KG1 (cell line): Measurements from ENCODE around the gene MYOZ2.

Source experiments
- DNase-seq: peaks from one replicate; lab custom pipeline; 2025; lab: John Stamatoyannopoulos, UW

MYOZ2 gene

GRCh38 chr4:119135721-119136121 lies at the start of gene MYOZ2:
Gene MYOZ2, plus strand, starts transcription at chr4:119135832. Its CDS starts 694 bp downstream, at chr4:119136526.
- no peak for DNase-seq

GRCh38 chr4:119087121-119087520 lies 48.5 kb upstream of the MYOZ2 start:
- DNase-seq = no peak

- DNase-seq = no peak
Measured at GRCh38 chr4:119087656-119088055, 48.0 kb upstream of the MYOZ2 start.

DNA sequence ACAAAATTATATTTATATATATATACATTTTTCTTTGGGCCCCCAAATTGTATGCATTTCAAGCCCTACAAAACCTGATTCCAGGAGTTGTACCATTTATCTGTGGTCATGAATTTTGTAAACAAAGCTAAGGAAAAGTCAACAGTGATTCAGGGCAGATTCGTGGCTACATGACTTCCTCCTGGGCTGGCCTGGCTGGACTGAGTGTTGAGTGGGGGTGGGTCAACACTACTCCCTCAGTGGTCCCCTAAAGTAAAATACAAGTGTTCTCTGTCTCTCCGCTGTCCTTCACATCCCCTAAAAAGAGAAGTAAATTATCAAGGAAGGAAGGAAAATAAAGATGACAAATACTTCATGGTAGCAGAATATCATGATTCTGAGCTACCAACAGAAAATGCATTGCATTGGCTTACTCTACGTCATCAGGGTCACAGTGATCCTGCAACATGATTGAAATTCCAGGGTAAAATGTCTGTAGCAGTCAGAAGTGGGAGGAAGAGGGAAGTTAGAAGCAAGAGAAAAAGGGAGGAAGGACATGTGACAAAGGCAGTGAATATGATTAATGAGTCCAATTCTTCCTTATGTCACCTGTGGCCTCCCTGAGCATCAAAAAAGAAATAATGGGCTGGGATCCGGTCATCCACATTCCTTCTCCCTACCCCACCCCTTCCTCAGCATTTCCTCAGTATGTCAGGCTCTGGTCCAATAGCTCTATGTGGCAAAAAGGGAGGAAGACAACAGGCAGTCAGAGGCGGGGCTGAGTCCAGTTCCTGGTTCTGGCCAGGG lies 42.4 kb upstream of the MYOZ2 start:
- no peak for DNase-seq

GRCh38 chr4:119097282-119097900 lies 38.2 kb upstream of the MYOZ2 start:
- DNase-seq = no peak

GRCh38 chr4:119098306-119098705 lies 37.3 kb upstream of the MYOZ2 start:
- no peak for DNase-seq

DNA sequence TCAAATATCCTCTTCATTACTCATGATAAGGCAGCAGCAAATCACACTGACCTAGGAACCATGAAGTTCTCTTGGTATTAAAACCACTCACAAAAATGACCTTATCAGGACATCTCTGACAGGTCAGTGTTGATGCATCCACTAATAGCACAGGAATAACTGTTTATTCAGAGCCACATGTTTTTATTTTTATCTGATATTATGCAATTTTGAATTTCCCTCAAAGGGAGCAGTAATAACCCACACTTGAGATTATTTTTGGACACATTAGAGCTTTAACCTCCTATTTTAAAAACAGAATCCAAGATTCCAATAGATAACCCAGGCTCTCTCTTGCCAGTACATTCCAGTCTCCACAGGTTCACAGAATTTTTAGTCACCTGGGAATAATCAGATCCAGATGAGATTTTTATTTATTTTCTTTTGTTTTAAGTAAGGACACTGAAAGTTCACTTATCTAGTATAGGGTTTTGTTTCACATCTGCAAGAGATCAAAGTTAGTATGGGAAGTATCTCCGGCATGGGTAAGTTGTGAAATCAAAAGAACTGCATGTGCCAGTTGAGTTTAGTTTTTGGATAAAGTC lies 36.3 kb upstream of the MYOZ2 start:
- DNase-seq = no peak

DNA sequence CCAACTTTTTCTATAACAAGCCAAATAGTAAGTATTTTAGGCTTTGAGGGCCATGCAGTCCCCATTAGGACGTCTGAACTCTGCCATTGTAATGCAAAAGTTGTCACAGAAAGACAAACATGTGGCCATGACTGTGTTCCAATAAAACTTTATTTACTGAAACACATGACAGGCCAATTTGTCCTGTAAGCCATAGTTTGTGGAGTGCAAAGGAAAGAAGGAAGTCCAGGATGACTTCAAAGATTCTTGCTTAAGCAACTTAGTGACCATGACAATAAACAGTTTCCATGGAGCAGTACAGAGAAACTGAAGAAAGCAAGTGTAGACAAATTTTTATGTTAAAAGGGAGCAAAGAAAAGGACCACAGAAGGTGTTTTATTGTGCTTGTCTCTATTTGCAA lies 35.0 kb upstream of the MYOZ2 start:
- DNase-seq = no peak

DNA sequence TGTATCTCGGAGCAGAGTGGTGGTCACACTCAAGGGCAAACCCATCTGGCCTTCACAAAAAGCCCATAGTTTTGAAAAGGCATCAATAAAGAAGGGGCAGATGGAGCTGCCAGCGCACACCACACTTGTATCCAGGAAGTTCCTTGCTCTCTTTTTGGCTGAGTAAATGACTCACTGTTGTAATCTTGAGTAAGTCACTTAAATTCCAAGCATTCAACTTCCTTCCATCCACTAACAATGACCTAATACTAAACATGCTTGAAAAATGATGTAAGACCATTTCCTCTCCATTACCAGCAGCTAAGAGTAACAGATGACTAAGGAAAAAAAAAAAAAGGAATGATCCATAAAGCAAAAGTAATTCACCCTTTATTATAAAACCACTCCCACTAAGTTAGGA lies 32.4 kb upstream of the MYOZ2 start:
- no peak for DNase-seq

DNA sequence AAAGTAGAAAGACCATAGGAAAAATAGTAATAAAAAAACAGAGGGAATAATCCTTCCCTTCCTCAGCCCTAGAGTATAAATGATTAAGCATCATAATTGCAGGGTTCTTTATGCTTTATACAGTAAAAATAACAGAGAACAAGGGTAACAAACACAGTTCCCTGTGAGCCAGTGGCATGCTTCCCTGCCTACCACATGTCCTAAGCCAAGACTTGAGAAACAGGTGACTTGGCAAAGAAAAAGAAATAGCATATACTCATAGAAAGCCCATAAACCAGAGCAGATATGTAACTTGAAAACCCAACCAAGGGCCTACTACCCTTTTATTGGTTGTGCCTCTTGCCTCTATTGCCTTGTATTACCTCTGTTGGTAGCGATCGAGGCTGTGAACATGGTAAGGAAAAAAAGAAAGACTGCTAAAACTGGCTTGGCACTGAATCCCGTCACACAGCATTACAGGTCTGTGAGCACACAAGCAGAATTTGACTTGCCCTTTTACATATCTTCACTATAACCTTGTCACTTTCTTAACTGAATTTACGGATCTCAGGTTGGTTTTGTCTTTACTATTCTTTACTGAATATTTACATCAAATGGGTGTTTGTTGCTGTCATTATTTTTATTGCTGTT lies 30.9 kb upstream of the MYOZ2 start:
- DNase-seq = no peak

DNA sequence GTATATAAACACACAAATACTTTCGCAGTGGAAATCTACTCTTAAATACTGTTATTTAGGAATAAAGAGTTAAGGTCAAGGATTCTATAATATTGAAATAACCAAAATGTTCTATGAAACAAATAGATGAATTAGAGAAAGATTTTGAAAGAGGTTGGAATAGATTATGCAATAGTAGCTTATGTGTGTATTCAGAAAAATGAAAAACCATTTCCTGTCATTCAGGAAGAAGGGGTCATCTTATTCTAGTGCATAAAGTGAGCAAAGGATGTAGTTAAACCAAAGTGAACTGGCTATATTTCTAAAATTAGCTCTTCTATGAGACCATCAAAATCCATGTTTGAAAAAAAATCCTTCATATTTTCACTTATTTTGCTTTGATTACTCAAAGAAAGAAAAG lies 30.0 kb upstream of the MYOZ2 start:
- DNase-seq = no peak

DNA sequence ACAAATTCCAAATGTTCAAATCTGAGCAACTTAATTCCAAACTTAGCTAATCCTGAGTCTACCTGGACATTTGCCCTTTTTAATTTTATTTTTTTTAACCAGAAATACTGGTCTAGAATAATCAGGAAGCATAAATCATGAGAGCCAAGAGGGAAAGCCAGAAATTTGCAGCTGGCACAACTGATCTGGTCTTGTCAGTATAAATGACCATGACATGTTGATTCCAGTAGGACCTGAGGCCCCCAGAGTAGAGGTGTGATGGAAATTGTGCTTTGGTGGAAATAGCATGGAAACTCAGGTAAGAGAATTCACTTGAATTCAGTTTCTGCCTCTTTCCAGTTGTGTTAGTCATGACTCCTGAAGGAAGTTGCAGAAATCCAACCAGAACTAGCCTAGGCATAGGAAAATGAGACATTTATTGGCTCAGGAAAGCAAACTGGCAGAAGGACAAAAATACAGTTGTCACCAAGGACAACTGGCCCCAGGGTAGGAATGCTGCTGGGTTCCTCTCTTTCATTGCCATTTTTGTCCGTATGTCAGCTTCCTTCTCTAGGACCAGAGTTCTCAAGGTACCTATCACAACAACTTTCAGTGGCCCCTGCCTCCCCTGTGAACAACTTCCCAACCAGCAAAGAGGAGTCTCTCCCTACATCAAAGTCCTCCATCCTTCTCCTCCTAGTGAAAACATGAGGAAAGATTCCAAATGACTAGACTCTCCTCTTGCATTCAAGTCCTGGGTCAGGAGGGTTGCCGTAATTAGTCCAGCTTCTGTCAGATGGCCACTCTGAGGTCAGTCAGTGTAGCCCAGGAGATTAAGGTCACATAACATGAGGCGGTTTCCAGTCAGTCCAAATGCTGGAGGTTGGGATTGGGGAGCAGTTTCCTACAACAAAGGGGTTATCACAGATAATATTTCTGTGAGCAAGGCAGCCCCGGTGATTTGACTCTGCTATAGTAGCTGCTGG lies 29.3 kb upstream of the MYOZ2 start:
- no peak for DNase-seq

GRCh38 chr4:119110121-119110520 lies 25.5 kb upstream of the MYOZ2 start:
- DNase-seq = no peak

GRCh38 chr4:119111296-119111695 lies 24.3 kb upstream of the MYOZ2 start:
- DNase-seq = no peak

DNA sequence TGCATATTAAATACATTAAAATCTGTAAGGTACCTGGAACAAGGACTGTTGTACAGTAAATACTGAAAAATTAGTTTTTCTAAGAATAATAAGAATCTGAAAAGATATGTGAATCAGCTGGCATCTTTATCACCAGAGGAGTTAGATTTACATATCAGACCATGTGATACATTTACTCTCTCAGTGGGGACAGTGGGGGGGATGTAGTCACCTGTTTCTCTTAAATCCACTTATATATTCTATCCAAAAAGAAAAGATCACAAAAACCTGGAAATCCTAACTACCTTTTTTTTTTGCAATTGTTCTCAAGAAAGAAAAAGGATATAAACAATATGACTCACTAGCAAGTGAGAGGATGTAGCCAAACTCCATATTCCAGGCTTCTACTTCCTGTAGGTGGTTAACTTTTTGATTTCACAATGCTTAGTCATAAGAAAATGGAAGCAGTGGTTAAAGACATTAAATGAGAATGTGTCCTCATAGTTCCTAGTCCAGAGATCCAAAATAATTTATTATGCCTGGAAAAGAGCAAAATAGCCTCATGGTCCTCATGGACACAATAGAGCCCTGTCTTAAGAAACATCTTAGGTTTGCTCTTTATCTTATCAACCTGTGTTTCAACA lies 22.5 kb upstream of the MYOZ2 start:
- no peak for DNase-seq

- no peak for DNase-seq
Measured at GRCh38 chr4:119116021-119116420, 19.6 kb upstream of the MYOZ2 start.

GRCh38 chr4:119116925-119117900 lies 18.4 kb upstream of the MYOZ2 start:
- DNase-seq = no peak

GRCh38 chr4:119118397-119118796 lies 17.2 kb upstream of the MYOZ2 start:
- DNase-seq = no peak

- DNase-seq = no peak
Measured at GRCh38 chr4:119124352-119124751, 11.3 kb upstream of the MYOZ2 start.

DNA sequence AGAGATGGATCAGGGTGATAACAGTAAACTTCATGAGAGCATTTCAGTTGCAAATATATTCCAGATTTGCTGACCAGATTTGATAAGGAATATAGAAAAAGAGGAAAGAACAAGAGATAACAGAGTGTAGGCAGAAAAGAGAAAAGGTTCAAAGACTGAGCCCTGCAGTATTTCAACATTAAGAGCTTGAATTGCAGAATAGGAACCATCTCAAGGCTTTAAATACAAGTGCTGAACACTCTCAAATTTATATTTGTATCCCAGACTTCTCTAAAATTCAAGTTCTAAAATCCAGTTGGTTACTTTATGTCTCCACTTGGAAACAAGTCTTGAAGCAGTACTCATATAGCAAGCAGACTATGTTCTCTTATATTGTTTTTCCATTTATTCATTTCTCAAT lies 9.7 kb upstream of the MYOZ2 start:
- no peak for DNase-seq
